HG02852 (cell line): Measurements from ENCODE around the gene RAD51AP2.
"Not testable (repeated sequence)": the region's sequence is repeated elsewhere in the genome, so short reads cannot be mapped to it uniquely, and the experiment has no call there.

Experiments used
- ATAC-seq: cut with Tn5 transposase; IDR thresholded peaks from one replicate; pipeline ENCODE4 v1.9.1; 2021; ENCODE audit warnings: mild to moderate bottlenecking, moderate library complexity; ENCODE audit not compliant: unreplicated experiment

Gene RAD51AP2

DNA sequence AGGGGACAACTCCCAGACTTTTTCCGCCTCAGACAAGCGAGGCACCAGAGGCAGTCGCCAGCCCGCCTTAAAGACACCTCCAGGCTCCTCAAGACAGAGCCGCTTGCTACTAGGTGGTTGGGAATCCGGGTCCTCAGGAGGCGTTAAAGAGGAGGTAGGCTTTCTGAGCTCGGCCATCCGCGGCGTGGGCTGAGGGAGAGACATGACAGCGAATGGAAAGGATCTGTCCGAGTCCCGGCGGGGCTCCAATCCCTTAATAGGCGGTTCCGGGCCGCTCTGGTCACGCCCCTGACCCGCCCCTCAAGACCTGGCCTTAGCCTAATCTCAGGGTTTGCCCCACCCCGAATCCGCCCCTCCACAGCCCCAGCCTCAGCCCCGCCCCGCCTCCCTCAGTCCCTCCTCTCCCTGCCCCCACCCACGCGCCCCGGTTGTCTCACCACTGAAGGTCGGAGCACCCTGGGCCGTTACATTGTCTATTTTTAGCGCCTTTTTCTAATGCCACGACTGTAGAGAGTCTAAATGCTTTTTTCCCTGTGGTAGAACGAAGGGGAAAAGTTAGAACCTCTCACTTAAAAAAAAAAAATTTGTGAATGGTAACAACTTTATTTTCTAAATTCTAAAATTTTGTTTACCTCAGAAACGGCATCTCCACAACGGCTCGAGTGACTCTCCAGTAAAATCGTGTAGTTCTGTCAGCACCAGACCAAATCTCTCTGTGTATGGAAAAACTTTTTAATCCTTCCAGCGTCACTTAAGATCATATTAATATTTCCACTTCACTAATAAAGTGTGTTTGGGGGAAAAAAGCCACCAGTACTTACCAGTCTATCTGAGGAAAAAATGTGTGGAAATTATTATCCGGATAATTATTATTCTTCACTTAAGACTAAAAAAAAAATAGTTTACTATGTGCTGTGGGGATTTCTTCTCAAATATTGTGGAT lies at the start of gene RAD51AP2:
Gene RAD51AP2, minus strand, starts transcription at position 229 of the 943 bp plus-strand sequence. Its CDS starts 25 bp downstream, at position 204.
- peak; percentile 85 for ATAC-seq

DNA sequence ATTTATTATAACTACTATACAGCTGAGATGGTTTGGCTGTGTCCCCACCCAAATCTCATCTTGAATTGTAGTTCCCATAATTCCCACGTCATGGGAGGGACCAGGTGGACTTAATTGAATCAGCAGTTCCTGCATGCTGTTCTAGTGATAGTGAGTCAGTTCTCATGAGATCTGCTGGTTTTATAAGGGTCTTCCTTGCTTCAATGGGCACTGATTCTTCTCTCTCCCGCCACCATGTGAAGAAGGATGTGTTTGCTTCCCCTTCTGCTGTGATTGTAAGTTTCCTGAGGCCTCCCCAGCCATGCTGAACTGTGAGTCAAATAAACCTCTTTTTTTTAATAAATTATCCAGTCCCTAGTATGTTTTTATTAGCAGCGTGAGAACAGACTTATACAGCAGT lies 47.5 kb upstream of the RAD51AP2 start:
- not testable (repeated sequence) for ATAC-seq

DNA sequence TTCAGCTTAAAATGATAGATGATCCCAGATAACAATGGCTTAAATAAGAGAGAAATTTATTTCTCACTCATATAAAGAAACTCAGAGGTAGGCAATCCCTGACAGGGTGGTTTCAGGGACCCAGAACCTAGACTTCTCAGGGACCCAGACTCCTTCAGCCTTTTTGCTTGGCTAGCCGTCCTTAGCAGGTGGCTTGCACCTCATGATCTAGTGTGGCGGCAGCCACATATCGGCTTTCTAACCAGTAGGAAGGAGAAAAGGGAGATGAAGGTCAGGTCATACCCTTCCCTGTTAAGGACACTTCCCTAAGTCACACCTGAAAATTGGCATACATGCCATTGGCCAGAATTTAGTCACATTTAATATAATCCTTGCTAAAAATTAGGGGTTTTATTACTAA lies 40.6 kb upstream of the RAD51AP2 start:
- no peak for ATAC-seq

DNA sequence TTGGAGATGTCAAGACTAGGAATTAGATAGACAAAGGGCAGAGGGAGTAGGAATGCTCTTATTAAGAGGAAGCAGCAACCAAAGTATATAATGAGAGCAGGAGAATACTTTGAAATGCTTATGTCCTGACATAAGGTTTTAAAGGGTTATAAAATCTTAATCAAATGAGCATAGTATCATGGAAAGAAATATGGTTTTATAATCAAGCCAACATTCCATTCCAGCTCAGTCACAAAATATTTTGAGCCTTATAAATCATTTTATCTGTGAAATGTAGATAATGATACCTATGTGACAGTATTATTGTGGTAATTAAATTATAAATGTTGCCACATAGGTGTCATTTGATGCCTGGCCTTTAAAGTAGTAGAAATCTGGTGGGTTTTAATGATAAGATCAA lies 39.8 kb upstream of the RAD51AP2 start:
- no peak for ATAC-seq

- ATAC-seq, result no peak
Measured at GRCh38 chr2:17557596-17557995, 39.4 kb upstream of the RAD51AP2 start.

DNA sequence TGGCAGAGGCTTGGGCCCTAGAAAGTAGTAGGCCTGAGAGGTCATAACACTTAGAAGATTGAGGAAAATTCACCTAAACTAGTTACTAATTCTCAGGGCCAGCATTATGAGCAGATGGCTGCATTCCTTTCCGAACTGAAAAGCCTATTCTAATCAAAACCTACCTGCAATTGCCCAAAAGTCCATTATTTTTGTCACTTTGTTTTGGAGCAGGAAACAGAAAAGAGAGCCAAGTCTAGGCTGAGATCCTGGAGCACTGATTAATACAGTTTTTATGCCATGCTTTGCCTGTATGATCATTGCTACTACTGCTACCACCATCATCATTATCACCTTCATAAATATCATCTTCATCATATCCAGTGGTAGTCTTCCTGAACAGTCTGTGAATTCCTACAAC lies 36.9 kb upstream of the RAD51AP2 start:
- ATAC-seq, result no peak

DNA sequence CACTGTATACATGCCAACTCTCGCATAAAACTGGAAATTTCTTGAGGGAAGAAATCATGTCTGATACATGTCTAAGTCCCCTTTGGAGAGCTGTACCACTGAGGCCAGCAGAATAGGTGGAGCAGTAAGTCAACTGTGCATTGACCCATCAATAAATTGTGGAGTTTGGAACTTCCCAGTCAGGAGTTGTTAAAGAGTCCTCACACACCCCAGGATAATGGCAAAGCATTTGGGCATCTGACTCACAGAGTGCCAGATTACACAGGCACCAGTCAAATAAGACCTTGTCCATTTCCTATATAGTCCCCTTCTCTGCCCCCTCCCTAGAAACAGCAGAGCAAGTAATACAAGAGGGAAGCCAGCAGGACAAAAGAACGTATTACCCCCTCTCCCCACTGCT lies 32.7 kb upstream of the RAD51AP2 start:
- ATAC-seq, result no peak

DNA sequence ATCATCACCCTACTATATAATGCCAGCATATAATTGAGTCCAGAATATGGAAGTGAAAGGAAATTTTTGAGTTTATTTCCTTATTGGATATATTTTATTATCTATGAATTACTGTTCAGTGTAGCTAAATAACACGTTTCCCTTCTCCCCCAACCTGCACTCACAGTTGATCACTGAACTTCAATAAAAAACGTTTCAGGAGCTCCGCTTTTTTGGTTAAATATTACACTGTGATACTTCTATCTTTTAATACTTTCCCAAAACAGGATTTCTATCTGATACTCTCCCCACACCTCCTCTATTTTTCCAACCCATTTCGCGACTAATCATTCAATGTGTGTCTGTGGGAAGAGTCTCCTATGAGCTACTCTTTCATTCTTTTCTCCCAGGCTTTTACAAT lies 29.5 kb upstream of the RAD51AP2 start:
- no peak for ATAC-seq

DNA sequence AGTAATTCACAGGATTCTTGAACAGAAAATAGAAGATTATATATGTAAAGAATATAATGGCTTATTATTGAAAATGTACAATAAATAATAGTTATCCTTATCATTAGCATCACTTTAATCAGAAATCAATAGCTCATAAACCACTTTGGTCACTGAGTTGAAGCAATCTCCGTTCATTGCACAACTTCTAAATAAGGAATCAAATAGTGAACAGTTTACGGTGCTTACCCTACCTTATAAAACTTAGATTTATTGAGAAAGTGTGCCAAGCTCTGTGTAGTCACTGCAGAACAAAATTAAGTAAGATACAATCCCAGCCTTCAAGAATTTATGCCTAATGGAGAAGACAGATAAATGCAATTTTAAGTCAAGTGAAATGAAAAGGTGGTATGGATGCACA lies 29.0 kb upstream of the RAD51AP2 start:
- no peak for ATAC-seq

- ATAC-seq, result no peak
Measured at GRCh38 chr2:17545680-17546613, 27.7 kb upstream of the RAD51AP2 start.

DNA sequence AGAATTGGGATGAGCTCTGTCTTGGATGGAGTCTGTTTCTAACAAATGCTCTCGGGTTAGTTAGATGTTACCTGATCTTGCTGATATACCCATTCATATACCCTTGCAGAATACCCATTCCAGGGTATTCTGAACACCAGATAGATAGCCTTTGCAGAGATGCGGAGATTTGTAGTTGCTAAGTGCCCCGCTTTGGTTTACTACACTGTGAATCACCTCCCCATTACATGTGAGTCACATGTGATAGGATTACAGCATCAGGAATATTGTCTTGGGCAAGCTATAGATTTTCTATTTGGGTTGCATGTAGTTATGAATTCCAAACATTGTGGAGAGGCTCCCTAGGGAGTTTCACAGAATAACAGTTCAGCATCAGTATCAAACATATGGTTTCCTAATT lies 26.0 kb upstream of the RAD51AP2 start:
- no peak for ATAC-seq

DNA sequence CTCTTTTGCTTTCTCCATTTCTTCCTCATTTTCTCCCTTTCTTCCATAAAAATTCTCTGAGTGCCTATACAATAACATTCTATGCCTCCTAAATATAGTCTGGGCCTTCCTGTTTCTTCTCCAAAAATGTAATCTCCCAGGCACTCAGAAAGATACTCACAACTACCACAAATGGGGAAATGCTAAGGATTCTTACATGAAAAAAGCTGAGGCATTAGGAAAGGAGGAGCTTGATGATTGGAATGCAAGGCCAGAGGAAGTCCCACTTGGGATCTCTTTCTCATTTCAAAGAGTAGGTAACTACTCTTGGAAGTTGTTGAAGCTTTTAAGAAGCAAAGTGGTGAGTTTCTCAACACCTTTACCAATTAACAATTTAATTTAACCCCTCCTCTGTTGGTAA lies 25.6 kb upstream of the RAD51AP2 start:
- ATAC-seq, result no peak

- ATAC-seq, result no peak
Measured at GRCh38 chr2:17543131-17543660, 25.0 kb upstream of the RAD51AP2 start.

GRCh38 chr2:17542471-17542870 lies 24.2 kb upstream of the RAD51AP2 start:
- no peak for ATAC-seq

- no peak for ATAC-seq
Measured at GRCh38 chr2:17541531-17541950, 23.3 kb upstream of the RAD51AP2 start.

DNA sequence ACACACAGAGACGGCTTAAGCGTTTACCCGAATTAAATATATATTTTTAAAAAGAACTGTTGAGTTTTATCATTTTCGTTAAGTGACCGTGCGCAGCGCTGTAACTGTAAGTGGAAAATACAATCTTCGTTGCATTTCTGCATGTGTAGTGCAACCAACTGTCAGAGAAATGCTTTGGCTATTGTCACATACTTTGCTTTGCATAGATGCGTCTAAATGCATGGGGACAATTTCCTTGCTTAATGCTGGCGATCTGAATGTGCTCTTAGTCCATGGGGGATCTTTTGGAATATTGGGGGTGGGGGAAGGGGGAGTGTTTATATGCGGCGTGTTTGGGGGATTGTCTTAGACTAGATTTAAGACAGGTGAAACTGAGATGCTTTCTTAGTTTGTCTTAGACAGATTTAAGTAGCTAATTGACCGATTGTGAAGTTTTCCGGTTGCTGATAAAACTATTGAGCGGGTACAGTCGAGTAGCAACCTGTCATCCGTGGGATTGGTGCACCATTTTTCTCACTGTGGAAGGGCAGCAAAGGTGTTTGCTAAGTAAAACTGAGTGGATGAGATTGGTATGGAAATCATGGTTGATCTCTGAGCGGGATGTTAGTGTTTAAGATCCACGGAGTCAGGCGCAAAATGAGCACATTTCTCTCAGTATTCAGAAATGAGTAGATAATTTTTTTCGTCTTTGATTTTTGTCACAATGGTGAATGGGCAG lies 22.7 kb upstream of the RAD51AP2 start:
- no peak for ATAC-seq

GRCh38 chr2:17540093-17540812 lies 22.0 kb upstream of the RAD51AP2 start, which contains the start of gene VSNL1:
Gene VSNL1, plus strand, starts transcription at chr2:17540696. Its CDS starts 51,379 bp downstream, at chr2:17592075.
- no peak for ATAC-seq

- no peak for ATAC-seq
Measured at GRCh38 chr2:17539611-17540092, 21.4 kb upstream of the RAD51AP2 start.

DNA sequence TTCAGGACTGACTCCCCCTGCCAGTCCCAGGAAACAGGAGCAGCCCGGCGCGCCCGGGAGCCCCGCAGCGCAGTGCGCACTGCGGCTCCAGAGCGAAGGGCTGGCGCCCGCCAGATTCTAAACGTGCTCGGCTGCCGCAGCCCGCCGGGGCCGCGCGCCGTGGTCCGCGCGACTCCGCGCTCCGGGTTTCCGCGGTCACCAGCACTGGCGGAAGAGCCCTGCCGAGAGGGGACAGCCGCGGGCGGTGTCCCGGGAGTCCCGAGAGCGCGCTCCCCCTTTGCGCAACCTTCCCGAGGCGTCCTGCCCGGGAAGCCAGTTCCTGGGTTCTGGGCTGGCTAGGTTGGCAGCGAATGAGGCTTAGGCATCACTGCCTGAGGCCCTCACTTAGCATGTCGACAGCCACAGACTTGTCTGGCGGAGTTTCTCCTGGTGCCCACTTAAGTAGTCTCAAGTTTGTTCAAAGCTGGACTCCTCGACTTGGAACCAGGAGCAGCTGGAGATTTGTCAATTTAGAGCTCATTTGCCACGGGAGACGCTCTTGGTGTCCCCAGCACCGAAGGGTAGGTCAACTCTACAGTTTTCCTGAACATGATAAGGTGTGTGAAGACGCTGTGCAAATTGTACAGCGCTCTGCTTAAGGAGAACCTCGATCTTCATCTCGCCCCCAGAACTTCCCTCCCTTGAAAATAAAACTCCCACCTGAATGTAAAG lies 20.8 kb upstream of the RAD51AP2 start:
- peak; percentile 72 for ATAC-seq
